Psoas muscle (tissue), 8 donors: ENCODE measurements around the gene RASA1. TPM values are rescaled to one million over a fixed set of nuclear protein-coding genes. Genes with fewer than 3 reads are reported as not detected.

Experiments used
- ATAC-seq, 4 donors: fragments of 200-7000 bp; cut with Tn5 transposase; one replicate each; pipeline ENCODE4 v1.9.1; 2020; ENCODE audit warnings: moderate library complexity in 3 of 4, mild to moderate bottlenecking in 2 of 4
- DNase-seq, 2 donors: peaks; one replicate each; pipeline ENCODE4 v3.0.0-alpha.2; 2020
- H3K27ac ChIP-seq: fragments of 200-600 bp; one replicate; pipeline ENCODE4 v1.8.0; 2022
- H3K27me3 ChIP-seq, 3 donors: fragments of 200-600 bp in 1 of 3; one replicate each; pipeline versions ENCODE4 v1.6.1 to v1.8.0; 2013 to 2022; ENCODE audit warnings: low read length in 2 of 3, mild to moderate bottlenecking in 2 of 3, moderate library complexity in 1 of 3; ENCODE audit not compliant: insufficient read depth in 3 of 3
- H3K36me3 ChIP-seq, 2 donors: fragments of 200-600 bp in 1 of 2; one replicate each; pipeline versions ENCODE4 v1.6.1 to v1.8.0; 2013 to 2022; ENCODE audit warnings: low read depth in 1 of 2, mild to moderate bottlenecking in 1 of 2, moderate library complexity in 1 of 2; ENCODE audit not compliant: insufficient read depth in 1 of 2
- H3K4me1 ChIP-seq: fragments of 200-600 bp; one replicate; pipeline ENCODE4 v1.8.0; 2022
- H3K4me3 ChIP-seq: fragments of 200-600 bp; one replicate; pipeline ENCODE4 v1.8.0; 2022; ENCODE audit warnings: mild to moderate bottlenecking
- H3K9me3 ChIP-seq: fragments of 200-600 bp; one replicate; pipeline ENCODE4 v1.8.0; 2022
- CTCF ChIP-seq: fragments of 200-600 bp; IDR thresholded peaks from one replicate; pipeline ENCODE4 v1.8.0; 2022; ENCODE audit warnings: antibody characterized with exemption
- WGBS, 3 donors: extraction: QIAGEN DNeasy Blood & Tissue Kit; methylation state at CpG; one replicate each; pipeline versions ENCODE4 v1.1.6 to v1.1.7; 2013; 5-methylcytosine and 5-hydroxymethylcytosine counted together
- intact Hi-C, 2 donors: fragments of 100-400 bp; cut with DNase I; formaldehyde crosslinking; loops; one replicate each; pipeline versions ENCODE4 v1.11.0 to v1.14.2; 2022
- polyA plus RNA-seq, 3 donors: library from polyadenylated mRNA; stranded (reverse); fragments of 200-250 nt; gene quantifications; one replicate each; pipeline ENCODE4 v1.2.3, GENCODE V29; 2013
- total RNA-seq, 4 donors: library from RNA; stranded (reverse); fragmentation: NEBNext Ultra II Directional in 2 of 4; extraction: Animal tissue kit (Norgen Biotek cat#: 25700) in 2 of 4; gene quantifications; one replicate each; pipeline versions ENCODE4 v1.2.1 to v1.2.4, GENCODE V29; 2021 to 2023
- donor health status: healthy with polysubstance abuse.
- donor health status: DM: no; HTN: no; CAD: no; lungs with moderate emphysema.
- donor health status: Bipolar disorder and iron deficiency.
- donor health status: healthy.
- donor health status: DM: yes; HTN: yes; CAD: no.
- donor health status: DM: no; HTN: no; CAD: no.
- donor health status: DM: no; HTN: no; CAD: no.
- donor health status: DM: yes; HTN: yes; CAD: no.

Gene RASA1
- total and polyA plus RNA-seq, 7 donors, result 5.4 to 16.8 (median 11.4) TPM

- Histone ChIP-seq H3K27ac (peak within 1 kb of the TSS; percentile 98), H3K27me3 (no peaks in the 10 kb centered on the region), H3K4me1 (peaks cover 20% of the 10 kb centered on the region), H3K9me3 (no peaks in the 10 kb centered on the region), H3K4me3 (peak within 1 kb of the TSS; percentile 91), H3K36me3 (peaks cover 5 to 31% of the 10 kb centered on the region in 2 donors)
- ATAC-seq (peak; percentile 97 to 99 (median 98)), DNase-seq (peak; percentile 98)
- intact Hi-C loops, result loop anchor here (5.0 to 10.0 kb wide), 3 partner anchors 145 to 1272 kb away; partner anchors contain the start of genes COX7C (in 2 of the 2) and RASA1 (in 1 of the 2)
- 1% methylated on average over 46 of the region's 46 CpGs for WGBS, 3 donors
- TF ChIP-seq CTCF, result no peak
Observed at GRCh38 chr5:87412630-87413342, 145.1 kb downstream of the RASA1 start, which contains the start of gene CCNH. Gene CCNH (minus strand): TSS chr5:87412930. CDS start chr5:87412794, 136 bp downstream.

GRCh38 chr5:87413343-87413645 is 145.6 kb downstream of the RASA1 start:
- intact Hi-C loops, result loop anchor here (5.0 to 10.0 kb wide), 3 partner anchors 146 to 1272 kb away; partner anchors contain the start of genes COX7C (in 2 of the 2) and RASA1 (in 1 of the 2)
- Histone ChIP-seq H3K27me3 (no peaks in the 10 kb centered on the region), H3K36me3 (peaks cover 5 to 26% of the 10 kb centered on the region in 2 donors), H3K9me3 (no peaks in the 10 kb centered on the region), H3K4me3 (peak overlapping the region; percentile 91), H3K4me1 (peaks cover 20% of the 10 kb centered on the region), H3K27ac (peak overlapping the region; percentile 98)
- WGBS, 3 donors, result 27 to 36% (median 32%) methylated on average over 3 of the region's 3 CpGs
- DNase-seq, result no peak
- peak in 1 of 4 donors; percentile 13 for ATAC-seq
- TF ChIP-seq CTCF, result no peak

GRCh38 chr5:87418506-87418905 is 150.8 kb downstream of the RASA1 start:
- Histone ChIP-seq H3K36me3 (no peaks in the 10 kb centered on the region), H3K4me3 (no peak overlapping the region), H3K4me1 (peaks cover 4% of the 10 kb centered on the region), H3K27me3 (no peaks in the 10 kb centered on the region), H3K27ac (no peak overlapping the region), H3K9me3 (no peaks in the 10 kb centered on the region)
- DNase-seq, result no peak
- ATAC-seq, result no peak
- no peak for TF ChIP-seq CTCF
- intact Hi-C loops, result loop anchor here (10.0 kb wide), 2 partner anchors 804 to 1266 kb away; partner anchors contain the start of gene COX7C (in 2 of the 2)

- H3K4me3 ChIP-seq, result no peak overlapping the region
- no peak for TF ChIP-seq CTCF
- intact Hi-C loops, result no loop called here
Observed at GRCh38 chr5:87421307-87421706, 153.6 kb downstream of the RASA1 start.

More at GRCh38 chr5:87421307-87421706, 153.6 kb downstream of the RASA1 start:
- Histone ChIP-seq H3K9me3 (no peaks in the 10 kb centered on the region), H3K27me3 (no peaks in the 10 kb centered on the region), H3K36me3 (no peaks in the 10 kb centered on the region), H3K27ac (no peak overlapping the region), H3K4me1 (no peaks in the 10 kb centered on the region)
- DNase-seq, result no peak
- ATAC-seq, result no peak
